ENCODE data around the gene SLC2A9.

- no peak for TF ChIP-seq RAD21 (IDR thresholded peaks at IDR 0.05; ENCODE audit: low read depth)
- TF ChIP-seq CREB1 (IDR thresholded peaks at IDR 0.05; ENCODE audit: low read depth) = no peak
Measured at GRCh38 chr4:10028910-10029309, 7.6 kb upstream of the SLC2A9 start.
